HCT116 (cell line): ENCODE measurements around the gene MMP15. TPM values are rescaled to one million over a fixed set of nuclear protein-coding genes. Genes with fewer than 3 reads are reported as not detected.

ENCODE experiments used
- ATAC-seq: fragments of 200-7000 bp; cut with Tn5 transposase; 2 replicates; pipeline ENCODE4 v1.9.1; 2020; ENCODE audit warnings: mild to moderate bottlenecking, moderate library complexity
- BruUV-seq: library from RNA; stranded (reverse); fragments of 400-500 nt; replicated peaks from 2 replicates; lab custom pipeline; 2021; lab: Mats Ljungman, UMichigan
- CTCF ChIA-PET: fragments of 300-600 bp; sonication (Branson Sonifier 250); formaldehyde crosslinking; loops from one replicate; lab custom pipeline; 2021; ENCODE audit warnings: antibody characterized with exemption; lab: Charles Lee
- POLR2A ChIA-PET: fragments of 300-600, 350-600 bp; sonication (Branson Sonifier 250); formaldehyde crosslinking; loops from one replicate; lab custom pipeline; 2021; ENCODE audit warnings: antibody characterized with exemption; lab: Charles Lee
- RAD21 ChIA-PET, 2 experiments: fragments of 300-600 bp; sonication (Branson Sonifier 250); formaldehyde crosslinking; loops; one replicate each; lab custom pipeline; 2023; ENCODE audit warnings: low total read pairs in 2 of 2; ENCODE audit not compliant: uncharacterized antibody in 2 of 2, unreplicated experiment in 2 of 2, low non-redundant PET in 1 of 2; lab: Charles Lee
- DNase-seq: peaks from one replicate; pipeline ENCODE4 v3.0.0-alpha.2; 2010; ENCODE audit warnings: low read depth, low spot score
- H2AFZ ChIP-seq: fragments of 200-600 bp; shearing (Covaris generic), sonication (generic); 2 replicates; pipeline ENCODE4 v1.6.1; 2017; ENCODE audit warnings: low read depth, mixed run types, mixed read lengths, antibody characterized with exemption, low read length; ENCODE audit not compliant: poor library complexity, severe bottlenecking
- H3K27ac ChIP-seq: 2 replicates; pipeline ENCODE4 v1.5.1; 2012; ENCODE audit warnings: low read depth, low read length
- H3K27me3 ChIP-seq: fragments of 200-600 bp; sonication (generic); 2 replicates; pipeline ENCODE4 v1.6.1; 2016; ENCODE audit warnings: mixed run types, low read length, mixed read lengths; ENCODE audit not compliant: insufficient read depth
- H3K36me3 ChIP-seq, 2 experiments: fragments of 200-500 bp in 1 of 2; fragments of 200-600 bp in 1 of 2; sonication (Bioruptor generic) in 1 of 2; sonication (generic) in 1 of 2; 2 replicates each; pipeline versions ENCODE4 v1.5.1 to v1.6.1; 2014 to 2016; ENCODE audit warnings: low read length in 2 of 2, inconsistent platforms in 1 of 2, mixed read lengths in 1 of 2, mixed run types in 1 of 2; ENCODE audit not compliant: insufficient read depth in 2 of 2, control insufficient read depth in 1 of 2
- H3K4me1 ChIP-seq, 2 experiments: fragments of 200-600 bp in 1 of 2; sonication (generic) in 1 of 2; 2 replicates each; pipeline versions ENCODE4 v1.5.1 to v1.6.1; 2012 to 2017; ENCODE audit warnings: low read length in 2 of 2, inconsistent platforms in 1 of 2, mild to moderate bottlenecking in 1 of 2, mixed read lengths in 1 of 2, mixed run types in 1 of 2, moderate library complexity in 1 of 2; ENCODE audit not compliant: insufficient read depth in 2 of 2, control insufficient read depth in 1 of 2
- H3K4me2 ChIP-seq: fragments of 200-600 bp; sonication (generic); 2 replicates; pipeline ENCODE4 v1.6.1; 2017; ENCODE audit warnings: mixed run types, low read length, mixed read lengths
- H3K4me3 ChIP-seq, 2 experiments: fragments of 200-600 bp in 1 of 2; sonication (generic) in 1 of 2; replicated peaks in 1 of 2; 2 replicates each; pipeline ENCODE4 v1.5.1; 2011 to 2016; ENCODE audit warnings: low read length in 2 of 2, control low read depth in 1 of 2, low read depth in 1 of 2, mild to moderate bottlenecking in 1 of 2, mixed read lengths in 1 of 2, mixed run types in 1 of 2
- H3K79me2 ChIP-seq: fragments of 200-600 bp; sonication (generic); 2 replicates; pipeline ENCODE4 v1.6.1; 2017; ENCODE audit warnings: mild to moderate bottlenecking, mixed run types, low read length, moderate library complexity, mixed read lengths; ENCODE audit not compliant: insufficient read depth
- H3K9ac ChIP-seq: fragments of 200-600 bp; sonication (generic); 2 replicates; pipeline ENCODE4 v1.6.1; 2016; ENCODE audit warnings: low read length, mixed read lengths
- H3K9me2 ChIP-seq: fragments of 200-600 bp; sonication (generic), shearing (Covaris generic); 2 replicates; pipeline ENCODE4 v1.6.1; 2017; ENCODE audit warnings: mixed run types, mild to moderate bottlenecking, moderate library complexity; ENCODE audit not compliant: insufficient read depth
- H3K9me3 ChIP-seq, 2 experiments: fragments of 200-500 bp in 1 of 2; fragments of 200-600 bp in 1 of 2; sonication (Bioruptor generic) in 1 of 2; sonication (generic) in 1 of 2; 2 replicates each; pipeline ENCODE4 v1.6.1; 2014 to 2017; ENCODE audit warnings: low read length in 2 of 2, mixed read lengths in 2 of 2, inconsistent platforms in 1 of 2, low read depth in 1 of 2, mild to moderate bottlenecking in 1 of 2, mixed run types in 1 of 2, moderate library complexity in 1 of 2; ENCODE audit not compliant: control insufficient read depth in 1 of 2, insufficient read depth in 1 of 2
- H4K20me1 ChIP-seq: fragments of 200-600 bp; sonication (generic), shearing (Covaris generic); 2 replicates; pipeline ENCODE4 v1.6.1; 2017; ENCODE audit warnings: mixed run types, mild to moderate bottlenecking, moderate library complexity; ENCODE audit not compliant: insufficient read depth
- ATF3 ChIP-seq: IDR thresholded peaks from 2 replicates; pipeline ENCODE4 v1.6.1; 2012
- CTCF ChIP-seq, 3 experiments: fragments of 200-600 bp in 1 of 3; sonication (generic) in 1 of 3; IDR thresholded peaks in 2 of 3; conservative IDR thresholded peaks in 1 of 3; 2 replicates each; pipeline ENCODE4 v1.5.1; 2012 to 2017; ENCODE audit warnings: low read depth in 2 of 3, low read length in 2 of 3, antibody characterized with exemption in 1 of 3, borderline replicate concordance in 1 of 3, control low read depth in 1 of 3, mild to moderate bottlenecking in 1 of 3, mixed read lengths in 1 of 3, mixed run types in 1 of 3, moderate library complexity in 1 of 3; ENCODE audit not compliant: insufficient read depth in 1 of 3
- EGR1 ChIP-seq: IDR thresholded peaks from 2 replicates; pipeline ENCODE4 v1.6.1; 2012; ENCODE audit warnings: low read depth
- FOSL1 ChIP-seq: IDR thresholded peaks from 2 replicates; pipeline ENCODE4 v1.6.1; 2012; ENCODE audit warnings: low read depth
- JUND ChIP-seq: IDR thresholded peaks from 2 replicates; pipeline ENCODE4 v1.6.1; 2012
- MAX ChIP-seq: IDR thresholded peaks from 2 replicates; pipeline ENCODE4 v1.6.1; 2012
- RAD21 ChIP-seq: IDR thresholded peaks from 2 replicates; pipeline ENCODE4 v1.6.1; 2012; ENCODE audit warnings: low read depth, mild to moderate bottlenecking
- SIN3A ChIP-seq: IDR thresholded peaks from 2 replicates; pipeline ENCODE4 v1.6.1; 2012; ENCODE audit warnings: low read depth
- TCF7L2 ChIP-seq: IDR thresholded peaks from 2 replicates; pipeline ENCODE4 v1.7.0; 2011; ENCODE audit warnings: borderline replicate concordance, inconsistent platforms; ENCODE audit not compliant: insufficient read depth, insufficient read length; ENCODE audit errors: extremely low read depth
- YY1 ChIP-seq: IDR thresholded peaks from 2 replicates; pipeline ENCODE4 v1.6.1; 2011; ENCODE audit warnings: low read length, low read depth, moderate library complexity, mild to moderate bottlenecking; ENCODE audit not compliant: insufficient replicate concordance; ENCODE audit errors: extremely low read depth
- ZFX ChIP-seq: fragments of 450-650 bp; IDR thresholded peaks from 2 replicates; pipeline ENCODE4 v1.6.1; 2017
- intact Hi-C: fragments of 100-400 bp; cut with micrococcal nuclease; formaldehyde crosslinking; loops from 2 replicates; pipeline ENCODE4 v1.10.0; 2022
- total RNA-seq: library from RNA; stranded (reverse); gene quantifications from one replicate; pipeline ENCODE4 v1.2.1, GENCODE V29; 2021; ENCODE audit not compliant: unreplicated experiment

The MMP15 gene
- total RNA-seq, 1 experiment from 2014 or later: 38.5 TPM

GRCh38 chr16:58085171-58085570, 59.6 kb downstream of the MMP15 start (continued):
- TF ChIP-seq CTCF (IDR thresholded peaks at IDR 0.05 in 2 of 3, conservative IDR thresholded peaks at IDR 0.05 in 1 of 3; ENCODE audit: borderline replicate concordance in 1 of 3, insufficient read depth in 1 of 3, low read depth in 2 of 3, low read length in 2 of 3) (no peak), EGR1 (no peak), YY1 (no peak), MAX (no peak), ZFX (no peak)

- Histone ChIP-seq H2AFZ (no peak overlapping the region), H3K4me2 (no peak overlapping the region), H3K27me3 (no peaks in the 10 kb centered on the region), H3K79me2 (no peaks in the 10 kb centered on the region), H3K27ac (no peak overlapping the region), H3K9ac (no peak overlapping the region), H3K4me1 (peaks cover 0 to 4% of the 10 kb centered on the region in 2 experiments; a peak in 1 of 4 replicates), H4K20me1 (no peaks in the 10 kb centered on the region), H3K9me3 (no peaks in the 10 kb centered on the region), H3K9me2 (no peaks in the 10 kb centered on the region), H3K4me3 (no peak overlapping the region), H3K36me3 (no peaks in the 10 kb centered on the region)
- ATAC-seq: no peak
- ChIA-PET POLR2A (no interaction called here), CTCF (interaction anchor here (0.5 kb wide), 1 partner anchor 488 kb away, joined by 6 read pairs; no protein-coding TSS in a partner anchor), RAD21 (no interaction called here)
- DNase-seq: no peak
- TF ChIP-seq JUND: no peak
- TF ChIP-seq ATF3: no peak
- TF ChIP-seq ZFX: no peak
- TF ChIP-seq TCF7L2: no peak
- TF ChIP-seq SIN3A: no peak
- TF ChIP-seq FOSL1: no peak
- TF ChIP-seq CTCF (IDR thresholded peaks at IDR 0.05 in 2 of 3, conservative IDR thresholded peaks at IDR 0.05 in 1 of 3; ENCODE audit: borderline replicate concordance in 1 of 3, insufficient read depth in 1 of 3, low read depth in 2 of 3, low read length in 2 of 3): no peak
- no peak for TF ChIP-seq RAD21
- intact Hi-C loops: no loop called here
- no TSS peak for BruUV-seq
These were observed 60.2 kb downstream of the MMP15 start for GRCh38 chr16:58085584-58086251.
